Keratinocyte (primary cell): ENCODE results near the gene TK1. TPM values are rescaled to one million over a fixed set of nuclear protein-coding genes. Genes with fewer than 3 reads are reported as not detected.

Source experiments
- DNase-seq: peaks from one replicate; pipeline ENCODE4 v3.0.0-alpha.2; 2011; ENCODE audit warnings: low read depth, missing footprints, low spot score
- FAIRE-seq: peaks from 2 replicates; lab custom pipeline; 2011; peaks lifted over from hg19 to GRCh38; lab: Jason Lieb, UNC
- H2AFZ ChIP-seq: 2 replicates; pipeline ENCODE4 v1.6.0; 2012; ENCODE audit warnings: low read length, control low read depth, inconsistent platforms; ENCODE audit not compliant: control insufficient read depth
- H3K27ac ChIP-seq: 2 replicates; pipeline ENCODE4 v1.5.1; 2011; ENCODE audit warnings: low read length; ENCODE audit not compliant: control insufficient read depth, insufficient read depth
- H3K27me3 ChIP-seq: 3 replicates; pipeline ENCODE4 v1.6.0; 2011; ENCODE audit warnings: low read length; ENCODE audit not compliant: control insufficient read depth, insufficient read depth; ENCODE audit errors: extremely low read depth
- H3K36me3 ChIP-seq, 2 experiments: 2 replicates in 1 of 2; 3 replicates in 1 of 2; pipeline ENCODE4 v1.5.1; 2011; ENCODE audit warnings: low read length in 2 of 2, mild to moderate bottlenecking in 1 of 2; ENCODE audit not compliant: control insufficient read depth in 2 of 2, insufficient read depth in 2 of 2; ENCODE audit errors: extremely low read depth in 1 of 2
- H3K4me1 ChIP-seq: 3 replicates; pipeline ENCODE4 v1.5.1; 2011; ENCODE audit warnings: low read length; ENCODE audit not compliant: control insufficient read depth, insufficient read depth; ENCODE audit errors: extremely low read depth
- H3K4me2 ChIP-seq: 3 replicates; pipeline ENCODE4 v1.6.0; 2011; ENCODE audit warnings: low read depth, low read length; ENCODE audit not compliant: control insufficient read depth, insufficient read depth; ENCODE audit errors: extremely low read depth
- H3K4me3 ChIP-seq, 3 experiments: fragments of 200-600 bp in 1 of 3; sonication (generic) in 1 of 3; 2 replicates in 2 of 3; 3 replicates in 1 of 3; pipeline ENCODE4 v1.5.1; 2011 to 2016; ENCODE audit warnings: low read length in 3 of 3, mild to moderate bottlenecking in 3 of 3, control low read depth in 2 of 3, inconsistent platforms in 1 of 3, low read depth in 1 of 3, mixed read lengths in 1 of 3, mixed run types in 1 of 3, moderate library complexity in 1 of 3; ENCODE audit not compliant: control insufficient read depth in 2 of 3, insufficient read depth in 2 of 3; ENCODE audit errors: extremely low read depth in 1 of 3
- H3K79me2 ChIP-seq: 2 replicates; pipeline ENCODE4 v1.6.0; 2012; ENCODE audit warnings: low read length; ENCODE audit not compliant: control insufficient read depth, insufficient read depth
- H3K9ac ChIP-seq: 3 replicates; pipeline ENCODE4 v1.6.0; 2011; ENCODE audit warnings: low read length; ENCODE audit not compliant: control insufficient read depth, insufficient read depth; ENCODE audit errors: extremely low read depth
- H3K9me1 ChIP-seq: 3 replicates; pipeline ENCODE4 v1.6.0; 2011; ENCODE audit warnings: low read length; ENCODE audit not compliant: control insufficient read depth, insufficient read depth; ENCODE audit errors: extremely low read depth
- H3K9me3 ChIP-seq: 2 replicates; pipeline ENCODE4 v1.5.1; 2012; ENCODE audit warnings: low read depth, low read length; ENCODE audit not compliant: control insufficient read depth
- H4K20me1 ChIP-seq: 3 replicates; pipeline ENCODE4 v1.6.0; 2011; ENCODE audit warnings: low read length; ENCODE audit not compliant: control insufficient read depth, insufficient read depth; ENCODE audit errors: extremely low read depth
- CTCF ChIP-seq, 3 experiments: IDR thresholded peaks in 1 of 3; conservative IDR thresholded peaks in 1 of 3; optimal IDR thresholded peaks in 1 of 3; 2 replicates in 2 of 3; 3 replicates in 1 of 3; pipeline versions ENCODE3 to v1.5.1; 2011; ENCODE audit warnings: low read length in 3 of 3, mild to moderate bottlenecking in 3 of 3, moderate library complexity in 2 of 3, control low read depth in 1 of 3, inconsistent platforms in 1 of 3; ENCODE audit not compliant: insufficient read depth in 2 of 3; ENCODE audit errors: extremely low read depth in 1 of 3
- EZH2 ChIP-seq: IDR thresholded peaks from one replicate; pipeline ENCODE4 v1.6.1; 2012; ENCODE audit warnings: inconsistent platforms, mild to moderate bottlenecking, low read length, moderate library complexity
- dilution Hi-C: fragments of 300-500 bp; cut with MboI; formaldehyde crosslinking; loops from one replicate; pipeline ENCODE4 v1.7.0; 2020; ENCODE audit warnings: low sequenced_read_pairs; ENCODE audit not compliant: extremely low pct_ligation_motif_present
- polyA plus RNA-seq, 5 experiments: library from polyadenylated mRNA; depleted of rRNA in 3 of 5; stranded (reverse) in 3 of 5; stranded (forward) in 1 of 5; unstranded in 1 of 5; fragments of >200 nt; gene quantifications; 1 replicate in 1 of 5; 2 replicates in 3 of 5; 3 replicates in 1 of 5; pipeline versions ENCODE4 v1.2.1 to v1.2.3, GENCODE V29; 2011 to 2012; ENCODE audit warnings: missing spikeins in 2 of 5, low read depth in 1 of 5, low replicate concordance in 1 of 5

Gene TK1
- polyA plus RNA-seq, 1 donor (not counting 4 experiments of a cell fraction or from before 2014, with no cell fraction given), result 21.8 TPM

- no peak overlapping the region for H3K27ac ChIP-seq
- peaks cover 9% of the 10 kb centered on the region for H3K27me3 ChIP-seq
- no peaks in the 10 kb centered on the region for H4K20me1 ChIP-seq
- peaks cover 6% of the 10 kb centered on the region for H3K4me1 ChIP-seq
- TF ChIP-seq CTCF (optimal IDR thresholded peaks at IDR 0.05 in 1 of 3, IDR thresholded peaks at IDR 0.05 in 1 of 3, conservative IDR thresholded peaks at IDR 0.05 in 1 of 3; ENCODE audit: extremely low read depth in 1 of 3, insufficient read depth in 2 of 3, low read length in 3 of 3) (no peak), EZH2 (no peak)
- H3K36me3 ChIP-seq, result peaks cover 6 to 16% of the 10 kb centered on the region in 2 experiments
- no peak overlapping the region for H2AFZ ChIP-seq
- no peak for DNase-seq
- dilution Hi-C loops, result no loop called here
- H3K9me1 ChIP-seq, result no peaks in the 10 kb centered on the region
- H3K79me2 ChIP-seq, result peaks cover 4% of the 10 kb centered on the region
- no peaks in the 10 kb centered on the region for H3K9me3 ChIP-seq
- FAIRE-seq, result no peak
- no peak overlapping the region for H3K4me2 ChIP-seq
- H3K4me3 ChIP-seq, result no peak overlapping the region
- no peak overlapping the region for H3K9ac ChIP-seq
Observed at GRCh38 chr17:78125976-78126894, 60.6 kb downstream of the TK1 start.

GRCh38 chr17:78125138-78125913, 61.5 kb downstream of the TK1 start:
- peaks cover 4% of the 10 kb centered on the region for H3K79me2 ChIP-seq
- H3K9me1 ChIP-seq, result no peaks in the 10 kb centered on the region
- H2AFZ ChIP-seq, result no peak overlapping the region
- no peak overlapping the region for H3K4me2 ChIP-seq
- peaks cover 6 to 19% of the 10 kb centered on the region in 2 experiments for H3K36me3 ChIP-seq
- TF ChIP-seq CTCF (optimal IDR thresholded peaks at IDR 0.05 in 1 of 3, IDR thresholded peaks at IDR 0.05 in 1 of 3, conservative IDR thresholded peaks at IDR 0.05 in 1 of 3; ENCODE audit: extremely low read depth in 1 of 3, insufficient read depth in 2 of 3, low read length in 3 of 3) (no peak), EZH2 (no peak)
- dilution Hi-C loops, result no loop called here
- H3K9me3 ChIP-seq, result no peaks in the 10 kb centered on the region
- no peak overlapping the region for H3K4me3 ChIP-seq
- DNase-seq (no peak), FAIRE-seq (no peak)
- peaks cover 6% of the 10 kb centered on the region for H3K4me1 ChIP-seq
- H3K27ac ChIP-seq, result no peak overlapping the region
- peaks cover under 1% of the 10 kb centered on the region for H3K27me3 ChIP-seq
- no peak overlapping the region for H3K9ac ChIP-seq
- no peaks in the 10 kb centered on the region for H4K20me1 ChIP-seq
